ENCODE measurements around the gene RALGAPA1. TPM values are rescaled to one million over a fixed set of nuclear protein-coding genes. Genes with fewer than 3 reads are reported as not detected.
A peak's percentile ranks its signal among the peaks of the same experiment; 100 is the strongest.

The RALGAPA1 gene
- total RNA-seq, 1 experiment from 2014 or later: 28.2 TPM

- CTCF ChIA-PET: no interaction called here
- Mint-ChIP-seq H3K27ac (ENCODE audit: unreplicated experiment) (no peak overlapping the region), H3K4me1 (ENCODE audit: low read depth, unreplicated experiment) (peaks cover 4% of the 10 kb centered on the region), H3K36me3 (ENCODE audit: insufficient read depth, unreplicated experiment) (peaks cover 28% of the 10 kb centered on the region), H3K27me3 (ENCODE audit: unreplicated experiment) (no peaks in the 10 kb centered on the region), H3K4me3 (ENCODE audit: low read depth, unreplicated experiment) (no peak overlapping the region), H3K9me3 (ENCODE audit: low read depth, unreplicated experiment) (no peaks in the 10 kb centered on the region)
- no peak for TF ChIP-seq CTCF (IDR thresholded peaks at IDR 0.05; ENCODE audit: unreplicated experiment)
- no TSS peak for BruUV-seq (replicated peaks)
- intact Hi-C loops (cut with micrococcal nuclease; ENCODE audit: unreplicated experiment): no loop called here
- no peak for DNase-seq
These were observed 13.4 kb upstream of the RALGAPA1 start for GRCh38 chr14:35822501-35822900.

GRCh38 chr14:35821564-35822411 is 12.7 kb upstream of the RALGAPA1 start:
- no peaks in the 10 kb centered on the region for H3K9me3 Mint-ChIP-seq (ENCODE audit: low read depth, unreplicated experiment)
- H3K4me1 Mint-ChIP-seq (ENCODE audit: low read depth, unreplicated experiment): no peaks in the 10 kb centered on the region
- no peak overlapping the region for H3K4me3 Mint-ChIP-seq (ENCODE audit: low read depth, unreplicated experiment)
- CTCF ChIA-PET: no interaction called here
- peaks cover 22% of the 10 kb centered on the region for H3K36me3 Mint-ChIP-seq (ENCODE audit: insufficient read depth, unreplicated experiment)
- peak; percentile 30 for DNase-seq
- no peak overlapping the region for H3K27ac Mint-ChIP-seq (ENCODE audit: unreplicated experiment)
- BruUV-seq (replicated peaks): no TSS peak
- intact Hi-C loops (cut with micrococcal nuclease; ENCODE audit: unreplicated experiment): no loop called here
- H3K27me3 Mint-ChIP-seq (ENCODE audit: unreplicated experiment): no peaks in the 10 kb centered on the region
- TF ChIP-seq CTCF (IDR thresholded peaks at IDR 0.05; ENCODE audit: unreplicated experiment): peak; percentile 74

- Mint-ChIP-seq H3K4me1 (ENCODE audit: low read depth, unreplicated experiment) (no peaks in the 10 kb centered on the region), H3K4me3 (ENCODE audit: low read depth, unreplicated experiment) (no peak overlapping the region), H3K9me3 (ENCODE audit: low read depth, unreplicated experiment) (no peaks in the 10 kb centered on the region), H3K27ac (ENCODE audit: unreplicated experiment) (no peak overlapping the region), H3K27me3 (ENCODE audit: unreplicated experiment) (no peaks in the 10 kb centered on the region), H3K36me3 (ENCODE audit: insufficient read depth, unreplicated experiment) (peaks cover 4% of the 10 kb centered on the region)
- no TSS peak for BruUV-seq (replicated peaks)
- no peak for TF ChIP-seq CTCF (IDR thresholded peaks at IDR 0.05; ENCODE audit: unreplicated experiment)
- intact Hi-C loops (cut with micrococcal nuclease; ENCODE audit: unreplicated experiment): no loop called here
- no peak for DNase-seq
- CTCF ChIA-PET: interaction anchor here (0.7 kb wide), 1 partner anchor 1313 kb away, joined by 3 read pairs; no protein-coding TSS in a partner anchor
These were observed 10.8 kb upstream of the RALGAPA1 start for GRCh38 chr14:35819591-35820540.

- peak; percentile 44 for DNase-seq
- no peaks in the 10 kb centered on the region for H3K9me3 Mint-ChIP-seq (ENCODE audit: low read depth, unreplicated experiment)
- no peak overlapping the region for H3K4me3 Mint-ChIP-seq (ENCODE audit: low read depth, unreplicated experiment)
- no peak overlapping the region for H3K27ac Mint-ChIP-seq (ENCODE audit: unreplicated experiment)
- H3K36me3 Mint-ChIP-seq (ENCODE audit: insufficient read depth, unreplicated experiment): no peaks in the 10 kb centered on the region
- CTCF ChIA-PET: interaction anchor here (0.7 to 1.2 kb wide), 3 partner anchors 8 to 1312 kb away, joined by 3 to 5 read pairs (median 4); partner anchors contain the start of gene RALGAPA1
- H3K27me3 Mint-ChIP-seq (ENCODE audit: unreplicated experiment): no peaks in the 10 kb centered on the region
- TF ChIP-seq CTCF (IDR thresholded peaks at IDR 0.05; ENCODE audit: unreplicated experiment): peak; percentile 50
- no TSS peak for BruUV-seq (replicated peaks)
- no peaks in the 10 kb centered on the region for H3K4me1 Mint-ChIP-seq (ENCODE audit: low read depth, unreplicated experiment)
- intact Hi-C loops (cut with micrococcal nuclease; ENCODE audit: unreplicated experiment): no loop called here
These were observed 9.4 kb upstream of the RALGAPA1 start for GRCh38 chr14:35818346-35819115.
